Central memory CD4-positive, alpha-beta T cell (primary cell): ENCODE results near the gene P2RY11.
A peak's percentile ranks its signal among the peaks of the same experiment; 100 is the strongest.

Experiments
- DNase-seq: peaks from one replicate; pipeline ENCODE4 v3.0.0; 2022

Gene P2RY11

DNA sequence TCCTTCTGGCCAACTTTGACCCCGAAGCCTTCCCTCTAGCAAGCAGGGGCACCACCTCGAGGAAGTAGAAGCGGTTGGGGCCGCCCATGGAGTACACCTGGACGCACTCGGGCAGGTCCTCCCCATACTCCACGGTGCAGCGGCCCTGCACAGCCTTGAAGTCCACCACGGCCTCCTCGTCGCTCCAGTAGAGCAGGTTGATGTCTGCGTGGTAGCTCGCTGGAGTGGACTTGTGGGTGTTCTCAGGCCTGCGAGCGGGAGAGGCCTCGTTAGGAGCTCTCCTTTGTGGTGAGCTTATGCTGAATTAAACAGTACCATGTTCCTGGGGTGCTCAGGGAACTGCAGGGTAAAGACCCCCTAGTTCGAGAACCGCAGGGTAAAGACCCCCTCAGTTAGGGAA lies 30.5 kb downstream of the P2RY11 start:
- no peak for DNase-seq

- peak; percentile 79 for DNase-seq
These were observed 31.3 kb downstream of the P2RY11 start for GRCh38 chr19:10142701-10143375.

DNA sequence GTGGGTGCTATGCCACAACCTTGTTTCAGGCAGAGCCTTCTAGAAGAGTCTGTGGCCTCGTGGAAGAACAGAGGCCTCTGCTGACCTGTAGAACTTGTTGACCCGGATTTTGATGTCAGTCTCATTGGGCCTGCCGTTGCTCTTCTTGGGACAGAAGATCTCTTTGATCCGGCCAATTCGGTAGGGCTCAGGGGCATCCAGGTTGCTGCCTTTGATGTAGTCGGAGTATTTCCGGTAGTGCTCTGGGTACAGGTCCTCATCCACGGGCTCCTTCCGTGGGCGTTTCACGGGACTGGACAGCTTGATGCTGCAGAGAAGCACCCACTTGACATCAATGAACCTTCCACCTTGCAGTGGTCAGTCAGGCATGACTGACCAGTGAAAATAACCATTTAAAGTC lies 32.2 kb downstream of the P2RY11 start:
- DNase-seq: peak; percentile 14

DNA sequence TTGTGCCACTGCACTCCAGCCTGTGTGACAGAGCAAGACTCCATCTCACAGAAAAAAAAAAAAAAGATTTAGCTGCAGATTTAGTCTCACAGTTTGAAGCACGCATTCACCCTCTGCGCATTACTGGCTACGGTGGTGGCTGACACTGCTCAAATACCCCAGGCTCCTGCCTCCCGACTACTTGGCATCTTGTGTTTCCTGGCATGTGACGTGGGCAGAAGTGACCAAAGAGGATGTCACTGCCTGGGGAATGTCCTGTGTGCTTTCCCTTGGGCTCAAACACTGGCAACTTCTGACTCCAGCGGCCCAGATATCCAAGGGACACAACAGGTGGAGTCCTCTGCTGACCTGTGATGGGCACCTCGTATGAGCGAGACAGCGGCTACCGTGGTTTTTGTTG lies 32.9 kb downstream of the P2RY11 start:
- DNase-seq: no peak

- no peak for DNase-seq
These were observed 33.5 kb downstream of the P2RY11 start for GRCh38 chr19:10145031-10145430.

DNA sequence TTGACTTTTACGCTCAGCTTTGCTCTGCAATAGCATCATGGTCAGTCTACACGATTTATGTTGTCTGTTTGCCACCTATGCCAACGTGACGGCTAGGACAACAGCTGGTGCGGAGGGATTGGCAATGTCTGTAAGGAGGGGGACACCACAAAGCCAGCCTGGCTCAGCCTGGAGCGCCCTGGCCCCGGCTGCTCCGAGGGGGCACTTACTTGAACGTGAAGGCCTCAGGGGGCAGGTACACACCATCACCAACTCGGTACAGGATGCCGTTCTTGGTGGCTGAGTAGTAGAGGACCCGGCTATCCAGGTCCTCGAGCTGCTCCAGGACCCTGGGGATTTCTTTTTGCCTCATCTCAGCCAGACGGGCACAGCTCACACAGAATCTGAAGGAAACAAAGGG lies 34.6 kb downstream of the P2RY11 start:
- DNase-seq: no peak

- no peak for DNase-seq
These were observed 37.9 kb downstream of the P2RY11 start for GRCh38 chr19:10149427-10149826.

- no peak for DNase-seq
These were observed 40.0 kb downstream of the P2RY11 start for GRCh38 chr19:10151521-10151920.

- no peak for DNase-seq
These were observed 40.6 kb downstream of the P2RY11 start for GRCh38 chr19:10152100-10152499.

- no peak for DNase-seq
These were observed 44.3 kb downstream of the P2RY11 start for GRCh38 chr19:10155839-10156238.

DNA sequence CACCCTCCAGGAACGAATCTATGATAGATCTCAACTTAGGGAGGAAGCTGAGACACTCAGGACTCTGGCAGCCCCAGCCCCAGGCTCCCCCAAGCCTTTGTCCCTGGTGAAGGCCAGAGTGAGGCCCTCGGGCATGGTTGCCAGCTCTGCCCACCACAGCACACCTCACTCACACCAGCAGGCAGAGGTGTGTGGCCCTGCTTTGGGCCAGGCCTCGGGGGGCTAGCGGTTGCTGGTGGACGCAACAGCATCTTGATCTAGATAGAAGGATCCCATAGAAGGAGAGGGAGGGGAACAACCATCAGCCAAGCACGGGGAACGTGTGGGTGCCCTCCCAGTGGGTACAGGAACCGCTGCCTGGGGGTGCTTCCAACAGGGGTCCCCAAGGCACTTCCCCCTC lies 46.6 kb downstream of the P2RY11 start:
- DNase-seq: no peak

GRCh38 chr19:10158485-10158884 lies 47.0 kb downstream of the P2RY11 start:
- no peak for DNase-seq

DNA sequence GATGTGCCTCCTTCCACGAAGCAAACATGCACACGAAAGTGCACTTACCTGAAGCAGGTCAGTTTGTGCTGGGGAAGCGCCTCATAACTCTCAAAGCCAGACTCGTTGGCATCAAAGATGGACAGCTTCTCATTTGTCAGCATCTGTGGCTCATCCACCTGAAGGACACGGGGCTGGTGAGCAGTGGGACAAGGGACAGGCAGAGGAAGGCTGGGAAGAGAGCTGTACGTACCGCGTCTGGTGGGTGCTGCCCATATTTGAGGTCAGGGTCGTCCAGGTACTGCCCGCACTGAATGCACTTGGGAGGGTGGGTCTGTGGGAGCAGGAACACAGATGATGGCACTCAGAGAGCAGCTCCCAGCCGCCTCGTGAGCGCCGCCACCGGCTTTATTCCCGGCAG lies 48.1 kb downstream of the P2RY11 start:
- DNase-seq: no peak

DNA sequence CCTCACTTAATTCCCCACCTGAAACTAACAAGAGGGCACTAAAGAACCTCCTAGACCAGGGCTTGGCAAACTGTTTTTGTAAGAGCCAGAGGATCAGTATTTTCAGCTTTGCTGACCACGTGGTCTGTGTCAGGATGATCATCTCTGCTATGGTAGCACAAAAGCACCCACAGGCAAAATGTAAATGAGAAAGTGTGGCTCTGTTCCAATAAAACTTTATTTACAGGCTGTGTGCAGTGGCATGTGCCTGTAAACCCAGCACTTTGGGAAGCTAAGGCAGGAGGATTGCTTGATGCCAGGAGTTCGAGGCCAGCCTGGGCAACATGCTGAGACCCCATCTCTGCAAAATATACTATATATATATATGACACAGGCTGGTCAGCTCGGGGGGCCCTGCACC lies 52.0 kb downstream of the P2RY11 start:
- no peak for DNase-seq
